ENCODE measurements around the gene ANKRD34B. TPM values are rescaled to one million over a fixed set of nuclear protein-coding genes. Genes with fewer than 3 reads are reported as not detected.

ANKRD34B gene
- total RNA-seq, 1 experiment from 2014 or later: 1.6 TPM

DNA sequence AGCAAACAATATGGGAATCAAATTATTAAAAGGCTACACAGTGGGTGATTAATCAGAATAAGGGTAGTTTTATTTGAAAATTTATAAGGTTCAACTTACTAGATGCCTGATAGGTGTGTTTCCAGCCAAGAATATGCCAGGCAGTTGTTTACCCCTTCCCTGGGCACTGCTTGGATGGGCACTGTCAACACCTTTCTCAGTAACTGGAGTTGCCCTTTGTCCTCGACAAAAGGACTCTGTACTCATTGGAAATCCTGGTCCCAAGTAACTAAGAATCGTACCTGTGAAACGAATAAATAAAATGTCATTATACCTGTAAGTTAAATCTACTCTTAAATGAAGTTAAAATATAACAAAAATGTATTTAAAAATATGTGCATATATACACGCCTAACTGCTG, 15.0 kb downstream of the ANKRD34B start:
- H3K4me1 Mint-ChIP-seq: peaks cover 35% of the 10 kb centered on the region
- H3K36me3 Mint-ChIP-seq: no peaks in the 10 kb centered on the region

DNA sequence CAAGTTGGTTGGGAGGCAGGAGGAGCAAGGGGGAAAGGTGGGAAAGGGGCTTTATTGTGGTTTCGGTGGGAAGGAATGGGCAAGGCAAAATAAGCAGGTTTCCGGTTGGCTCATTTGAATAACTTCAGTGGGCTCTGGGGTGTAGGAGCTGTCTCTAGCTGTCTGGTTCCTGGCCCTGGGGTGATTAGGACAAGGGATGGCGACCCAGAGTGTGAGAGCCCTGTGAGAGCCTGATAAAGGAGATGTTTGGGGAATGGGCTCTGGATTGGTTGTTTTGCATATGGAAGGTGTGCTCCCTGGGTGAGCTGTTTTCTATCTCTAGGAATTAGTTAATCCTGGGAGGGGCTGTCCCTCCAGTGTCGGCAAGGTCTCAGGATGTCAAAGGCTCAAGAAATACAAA, 15.4 kb downstream of the ANKRD34B start:
- peaks cover 75% of the 10 kb centered on the region for H3K27me3 Mint-ChIP-seq (ENCODE audit: low read depth)
- DNase-seq (ENCODE audit: low spot score) (peak; percentile 46), ATAC-seq (peak; percentile 99)
- H3K27ac Mint-ChIP-seq: peak overlapping the region; percentile 89
- CTCF ChIA-PET: no interaction called here
- no peaks in the 10 kb centered on the region for H3K9me3 Mint-ChIP-seq
- H3K4me3 Mint-ChIP-seq: 0 out of 2 replicates have a peak overlapping the region, but pooled peaks have one; percentile 7
- TF ChIP-seq, protein P1, sequence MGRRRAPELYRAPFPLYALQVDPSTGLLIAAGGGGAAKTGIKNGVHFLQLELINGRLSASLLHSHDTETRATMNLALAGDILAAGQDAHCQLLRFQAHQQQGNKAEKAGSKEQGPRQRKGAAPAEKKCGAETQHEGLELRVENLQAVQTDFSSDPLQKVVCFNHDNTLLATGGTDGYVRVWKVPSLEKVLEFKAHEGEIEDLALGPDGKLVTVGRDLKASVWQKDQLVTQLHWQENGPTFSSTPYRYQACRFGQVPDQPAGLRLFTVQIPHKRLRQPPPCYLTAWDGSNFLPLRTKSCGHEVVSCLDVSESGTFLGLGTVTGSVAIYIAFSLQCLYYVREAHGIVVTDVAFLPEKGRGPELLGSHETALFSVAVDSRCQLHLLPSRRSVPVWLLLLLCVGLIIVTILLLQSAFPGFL (CRISPR knock-in tag; IDR thresholded peaks at IDR 0.05; ENCODE audit: borderline replicate concordance): no peak
- TF ChIP-seq ZNF121 (CRISPR knock-in tag; IDR thresholded peaks at IDR 0.05) (peak; percentile 67), TEAD1 (CRISPR knock-in tag; IDR thresholded peaks at IDR 0.05) (peak; percentile 32; the same call in 1 of the 2 replicates), SMAD3 (CRISPR knock-in tag; IDR thresholded peaks at IDR 0.05; ENCODE audit: borderline replicate concordance) (no peak), ESRRA (CRISPR knock-in tag; IDR thresholded peaks at IDR 0.05; ENCODE audit: borderline replicate concordance) (no peak), ELF4 (CRISPR knock-in tag; IDR thresholded peaks at IDR 0.05; ENCODE audit: low read depth) (no peak), ETV6 (CRISPR knock-in tag; IDR thresholded peaks at IDR 0.05) (0 out of 2 replicates have a peak, but pooled peaks have one; percentile 43), ZBTB21 (CRISPR knock-in tag; IDR thresholded peaks at IDR 0.05; ENCODE audit: borderline replicate concordance) (no peak)
- TF ChIP-seq, protein P2, sequence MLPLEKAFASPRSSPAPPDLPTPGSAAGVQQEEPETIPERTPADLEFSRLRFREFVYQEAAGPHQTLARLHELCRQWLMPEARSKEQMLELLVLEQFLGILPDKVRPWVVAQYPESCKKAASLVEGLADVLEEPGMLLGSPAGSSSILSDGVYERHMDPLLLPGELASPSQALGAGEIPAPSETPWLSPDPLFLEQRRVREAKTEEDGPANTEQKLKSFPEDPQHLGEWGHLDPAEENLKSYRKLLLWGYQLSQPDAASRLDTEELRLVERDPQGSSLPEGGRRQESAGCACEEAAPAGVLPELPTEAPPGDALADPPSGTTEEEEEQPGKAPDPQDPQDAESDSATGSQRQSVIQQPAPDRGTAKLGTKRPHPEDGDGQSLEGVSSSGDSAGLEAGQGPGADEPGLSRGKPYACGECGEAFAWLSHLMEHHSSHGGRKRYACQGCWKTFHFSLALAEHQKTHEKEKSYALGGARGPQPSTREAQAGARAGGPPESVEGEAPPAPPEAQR (CRISPR knock-in tag; IDR thresholded peaks at IDR 0.05): no peak
- POLR2A ChIA-PET: no interaction called here
- peaks cover 37% of the 10 kb centered on the region for H3K4me1 Mint-ChIP-seq
- H3K36me3 Mint-ChIP-seq: no peaks in the 10 kb centered on the region

More for the DNA sequence above, 15.0 kb downstream of the ANKRD34B start:
- TF ChIP-seq, protein P3, sequence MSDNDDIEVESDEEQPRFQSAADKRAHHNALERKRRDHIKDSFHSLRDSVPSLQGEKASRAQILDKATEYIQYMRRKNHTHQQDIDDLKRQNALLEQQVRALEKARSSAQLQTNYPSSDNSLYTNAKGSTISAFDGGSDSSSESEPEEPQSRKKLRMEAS (CRISPR knock-in tag; IDR thresholded peaks at IDR 0.05): no peak
- TF ChIP-seq, protein P4, sequence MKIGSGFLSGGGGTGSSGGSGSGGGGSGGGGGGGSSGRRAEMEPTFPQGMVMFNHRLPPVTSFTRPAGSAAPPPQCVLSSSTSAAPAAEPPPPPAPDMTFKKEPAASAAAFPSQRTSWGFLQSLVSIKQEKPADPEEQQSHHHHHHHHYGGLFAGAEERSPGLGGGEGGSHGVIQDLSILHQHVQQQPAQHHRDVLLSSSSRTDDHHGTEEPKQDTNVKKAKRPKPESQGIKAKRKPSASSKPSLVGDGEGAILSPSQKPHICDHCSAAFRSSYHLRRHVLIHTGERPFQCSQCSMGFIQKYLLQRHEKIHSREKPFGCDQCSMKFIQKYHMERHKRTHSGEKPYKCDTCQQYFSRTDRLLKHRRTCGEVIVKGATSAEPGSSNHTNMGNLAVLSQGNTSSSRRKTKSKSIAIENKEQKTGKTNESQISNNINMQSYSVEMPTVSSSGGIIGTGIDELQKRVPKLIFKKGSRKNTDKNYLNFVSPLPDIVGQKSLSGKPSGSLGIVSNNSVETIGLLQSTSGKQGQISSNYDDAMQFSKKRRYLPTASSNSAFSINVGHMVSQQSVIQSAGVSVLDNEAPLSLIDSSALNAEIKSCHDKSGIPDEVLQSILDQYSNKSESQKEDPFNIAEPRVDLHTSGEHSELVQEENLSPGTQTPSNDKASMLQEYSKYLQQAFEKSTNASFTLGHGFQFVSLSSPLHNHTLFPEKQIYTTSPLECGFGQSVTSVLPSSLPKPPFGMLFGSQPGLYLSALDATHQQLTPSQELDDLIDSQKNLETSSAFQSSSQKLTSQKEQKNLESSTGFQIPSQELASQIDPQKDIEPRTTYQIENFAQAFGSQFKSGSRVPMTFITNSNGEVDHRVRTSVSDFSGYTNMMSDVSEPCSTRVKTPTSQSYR (CRISPR knock-in tag; IDR thresholded peaks at IDR 0.05): no peak
- TF ChIP-seq, protein P5, sequence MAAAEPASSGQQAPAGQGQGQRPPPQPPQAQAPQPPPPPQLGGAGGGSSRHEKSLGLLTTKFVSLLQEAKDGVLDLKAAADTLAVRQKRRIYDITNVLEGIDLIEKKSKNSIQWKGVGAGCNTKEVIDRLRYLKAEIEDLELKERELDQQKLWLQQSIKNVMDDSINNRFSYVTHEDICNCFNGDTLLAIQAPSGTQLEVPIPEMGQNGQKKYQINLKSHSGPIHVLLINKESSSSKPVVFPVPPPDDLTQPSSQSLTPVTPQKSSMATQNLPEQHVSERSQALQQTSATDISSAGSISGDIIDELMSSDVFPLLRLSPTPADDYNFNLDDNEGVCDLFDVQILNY (CRISPR knock-in tag; IDR thresholded peaks at IDR 0.05): no peak
- Mint-ChIP-seq H3K4me3 (no peak overlapping the region), H3K9me3 (no peaks in the 10 kb centered on the region), H3K27me3 (ENCODE audit: low read depth) (peaks cover 74% of the 10 kb centered on the region), H3K27ac (peak overlapping the region; percentile 89; the same call in 1 of the 2 replicates)
- CTCF ChIA-PET: no interaction called here
- DNase-seq (ENCODE audit: low spot score) (no peak), ATAC-seq (no peak)
- POLR2A ChIA-PET: no interaction called here

DNA sequence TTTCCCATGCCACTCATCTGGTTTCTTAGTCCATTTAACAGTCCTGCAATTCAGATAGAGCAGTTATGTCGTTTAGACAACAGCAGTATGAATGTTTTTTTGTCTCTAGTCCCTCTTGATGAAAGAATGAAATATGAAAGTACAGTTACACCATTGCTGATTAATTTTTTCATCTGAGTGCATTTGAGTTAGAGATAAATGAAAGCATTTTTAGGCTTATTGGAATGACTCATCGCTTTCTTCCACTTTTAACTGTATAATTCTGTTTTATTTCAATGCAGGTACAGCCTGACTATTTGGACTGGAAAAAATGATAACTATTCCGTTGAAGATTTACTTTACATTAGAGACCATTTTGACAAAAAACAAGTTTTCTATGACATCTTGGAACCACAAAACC, 28.7 kb downstream of the ANKRD34B start:
- H3K36me3 Mint-ChIP-seq: no peaks in the 10 kb centered on the region
- H3K27me3 Mint-ChIP-seq (ENCODE audit: low read depth): no peaks in the 10 kb centered on the region; the same call in 1 of the 2 replicates
- no peak for DNase-seq (ENCODE audit: low spot score)
- ChIA-PET POLR2A (no interaction called here), CTCF (no interaction called here)
- ATAC-seq: no peak
- no peak overlapping the region for H3K4me3 Mint-ChIP-seq
- H3K4me1 Mint-ChIP-seq: no peaks in the 10 kb centered on the region
- no peak overlapping the region for H3K27ac Mint-ChIP-seq
- peaks cover 22% of the 10 kb centered on the region for H3K9me3 Mint-ChIP-seq
- TF ChIP-seq SOX15 (CRISPR knock-in tag; IDR thresholded peaks at IDR 0.05) (no peak), KAT7 (CRISPR knock-in tag; IDR thresholded peaks at IDR 0.05; ENCODE audit: borderline replicate concordance) (no peak), ZNF416 (CRISPR knock-in tag; IDR thresholded peaks at IDR 0.05) (no peak), SP1 (CRISPR knock-in tag; conservative IDR thresholded peaks at IDR 0.05) (no peak), JAZF1 (CRISPR knock-in tag; IDR thresholded peaks at IDR 0.05) (no peak)
- TF ChIP-seq, protein P6, sequence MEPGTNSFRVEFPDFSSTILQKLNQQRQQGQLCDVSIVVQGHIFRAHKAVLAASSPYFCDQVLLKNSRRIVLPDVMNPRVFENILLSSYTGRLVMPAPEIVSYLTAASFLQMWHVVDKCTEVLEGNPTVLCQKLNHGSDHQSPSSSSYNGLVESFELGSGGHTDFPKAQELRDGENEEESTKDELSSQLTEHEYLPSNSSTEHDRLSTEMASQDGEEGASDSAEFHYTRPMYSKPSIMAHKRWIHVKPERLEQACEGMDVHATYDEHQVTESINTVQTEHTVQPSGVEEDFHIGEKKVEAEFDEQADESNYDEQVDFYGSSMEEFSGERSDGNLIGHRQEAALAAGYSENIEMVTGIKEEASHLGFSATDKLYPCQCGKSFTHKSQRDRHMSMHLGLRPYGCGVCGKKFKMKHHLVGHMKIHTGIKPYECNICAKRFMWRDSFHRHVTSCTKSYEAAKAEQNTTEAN (CRISPR knock-in tag; IDR thresholded peaks at IDR 0.05): no peak
- TF ChIP-seq, protein P7, sequence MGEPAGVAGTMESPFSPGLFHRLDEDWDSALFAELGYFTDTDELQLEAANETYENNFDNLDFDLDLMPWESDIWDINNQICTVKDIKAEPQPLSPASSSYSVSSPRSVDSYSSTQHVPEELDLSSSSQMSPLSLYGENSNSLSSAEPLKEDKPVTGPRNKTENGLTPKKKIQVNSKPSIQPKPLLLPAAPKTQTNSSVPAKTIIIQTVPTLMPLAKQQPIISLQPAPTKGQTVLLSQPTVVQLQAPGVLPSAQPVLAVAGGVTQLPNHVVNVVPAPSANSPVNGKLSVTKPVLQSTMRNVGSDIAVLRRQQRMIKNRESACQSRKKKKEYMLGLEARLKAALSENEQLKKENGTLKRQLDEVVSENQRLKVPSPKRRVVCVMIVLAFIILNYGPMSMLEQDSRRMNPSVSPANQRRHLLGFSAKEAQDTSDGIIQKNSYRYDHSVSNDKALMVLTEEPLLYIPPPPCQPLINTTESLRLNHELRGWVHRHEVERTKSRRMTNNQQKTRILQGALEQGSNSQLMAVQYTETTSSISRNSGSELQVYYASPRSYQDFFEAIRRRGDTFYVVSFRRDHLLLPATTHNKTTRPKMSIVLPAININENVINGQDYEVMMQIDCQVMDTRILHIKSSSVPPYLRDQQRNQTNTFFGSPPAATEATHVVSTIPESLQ (CRISPR knock-in tag; IDR thresholded peaks at IDR 0.05): no peak
- TF ChIP-seq, protein P8, sequence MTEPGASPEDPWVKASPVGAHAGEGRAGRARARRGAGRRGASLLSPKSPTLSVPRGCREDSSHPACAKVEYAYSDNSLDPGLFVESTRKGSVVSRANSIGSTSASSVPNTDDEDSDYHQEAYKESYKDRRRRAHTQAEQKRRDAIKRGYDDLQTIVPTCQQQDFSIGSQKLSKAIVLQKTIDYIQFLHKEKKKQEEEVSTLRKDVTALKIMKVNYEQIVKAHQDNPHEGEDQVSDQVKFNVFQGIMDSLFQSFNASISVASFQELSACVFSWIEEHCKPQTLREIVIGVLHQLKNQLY (CRISPR knock-in tag; IDR thresholded peaks at IDR 0.05): no peak

Measured in WTC11 (cell line).